Astrocyte (in vitro differentiated cells and primary cell): ENCODE measurements around the gene MAN1C1. TPM values are rescaled to one million over a fixed set of nuclear protein-coding genes. Genes with fewer than 3 reads are reported as not detected.
A peak's percentile ranks its signal among the peaks of the same experiment; 100 is the strongest.

Experiments
- DNase-seq: peaks from one replicate; pipeline ENCODE4 v3.0.0-alpha.2; 2010; ENCODE audit warnings: low read depth
- FAIRE-seq: peaks from 2 replicates; lab custom pipeline; 2011; peaks lifted over from hg19 to GRCh38; lab: Jason Lieb, UNC
- H2AFZ ChIP-seq: 2 replicates; pipeline ENCODE4 v1.6.0; 2012; ENCODE audit warnings: low read depth, low read length, inconsistent platforms
- H3K27ac ChIP-seq: 2 replicates; pipeline ENCODE4 v1.5.1; 2011; ENCODE audit warnings: low read depth, low read length, inconsistent platforms
- H3K27me3 ChIP-seq: 2 replicates; pipeline ENCODE4 v1.6.0; 2011; ENCODE audit warnings: low read length, inconsistent platforms; ENCODE audit not compliant: insufficient read depth
- H3K36me3 ChIP-seq: 2 replicates; pipeline ENCODE4 v1.5.1; 2011; ENCODE audit warnings: low read length, inconsistent platforms; ENCODE audit not compliant: insufficient read depth
- H3K4me1 ChIP-seq: 2 replicates; pipeline ENCODE4 v1.5.1; 2011; ENCODE audit warnings: low read length, inconsistent platforms; ENCODE audit not compliant: insufficient read depth
- H3K4me2 ChIP-seq: 2 replicates; pipeline ENCODE4 v1.6.0; 2012; ENCODE audit warnings: low read length, inconsistent platforms
- H3K4me3 ChIP-seq: 2 replicates; pipeline ENCODE4 v1.5.1; 2011; ENCODE audit warnings: low read depth, mild to moderate bottlenecking, low read length, inconsistent platforms; ENCODE audit not compliant: insufficient read depth
- H3K79me2 ChIP-seq: 2 replicates; pipeline ENCODE4 v1.6.0; 2012; ENCODE audit warnings: mild to moderate bottlenecking, low read length, inconsistent platforms; ENCODE audit not compliant: insufficient read depth
- H3K9ac ChIP-seq: 2 replicates; pipeline ENCODE4 v1.6.0; 2012; ENCODE audit warnings: mild to moderate bottlenecking, low read length, inconsistent platforms
- H3K9me3 ChIP-seq: 2 replicates; pipeline ENCODE4 v1.5.1; 2012; ENCODE audit warnings: low read depth, mild to moderate bottlenecking, low read length, inconsistent platforms; ENCODE audit not compliant: insufficient read depth
- H4K20me1 ChIP-seq: 2 replicates; pipeline ENCODE4 v1.6.0; 2012; ENCODE audit warnings: low read length, inconsistent platforms; ENCODE audit not compliant: insufficient read depth
- H3K27ac Mint-ChIP-seq: one replicate; pipeline ENCODE4 v1.8.0; 2021; ENCODE audit warnings: mild to moderate bottlenecking, mixed read lengths; ENCODE audit not compliant: unreplicated experiment
- H3K27me3 Mint-ChIP-seq: one replicate; pipeline ENCODE4 v1.8.0; 2021; ENCODE audit warnings: low read depth, mixed read lengths; ENCODE audit not compliant: unreplicated experiment
- H3K36me3 Mint-ChIP-seq: one replicate; pipeline ENCODE4 v1.8.0; 2021; ENCODE audit warnings: low read depth, mixed read lengths; ENCODE audit not compliant: unreplicated experiment
- H3K4me1 Mint-ChIP-seq: one replicate; pipeline ENCODE4 v1.8.0; 2021; ENCODE audit warnings: low read depth, mixed read lengths; ENCODE audit not compliant: unreplicated experiment
- H3K4me3 Mint-ChIP-seq: one replicate; pipeline ENCODE4 v1.8.0; 2021; ENCODE audit warnings: mild to moderate bottlenecking, moderate library complexity, mixed read lengths; ENCODE audit not compliant: unreplicated experiment
- H3K9me3 Mint-ChIP-seq: one replicate; pipeline ENCODE4 v1.8.0; 2021; ENCODE audit warnings: mild to moderate bottlenecking, mixed read lengths; ENCODE audit not compliant: unreplicated experiment
- CTCF ChIP-seq: IDR thresholded peaks from 2 replicates; pipeline ENCODE4 v1.5.1; 2011; ENCODE audit warnings: low read depth, mild to moderate bottlenecking, inconsistent platforms, low read length, moderate library complexity; ENCODE audit not compliant: insufficient read depth
- EZH2 ChIP-seq: IDR thresholded peaks from 2 replicates; pipeline ENCODE4 v1.6.1; 2012; ENCODE audit warnings: mild to moderate bottlenecking, low read length, inconsistent platforms; ENCODE audit not compliant: insufficient read depth
- total RNA-seq: library from RNA; stranded (reverse); gene quantifications from 2 replicates; pipeline ENCODE4 v1.2.1, GENCODE V29; 2021

MAN1C1 gene
- total RNA-seq, 1 donor from 2014 or later, result 0.86 TPM

- Mint-ChIP-seq H3K9me3 (peaks cover 7% of the 10 kb centered on the region), H3K4me3 (no peak overlapping the region), H3K27ac (no peak overlapping the region), H3K4me1 (no peaks in the 10 kb centered on the region), H3K27me3 (peaks cover 59% of the 10 kb centered on the region), H3K36me3 (peaks cover 3% of the 10 kb centered on the region)
- H3K27me3 ChIP-seq, result peaks cover 22% of the 10 kb centered on the region
- FAIRE-seq (no peak), DNase-seq (no peak)
- no peak overlapping the region for H3K9ac ChIP-seq
- H3K36me3 ChIP-seq, result no peaks in the 10 kb centered on the region
- peaks cover 3% of the 10 kb centered on the region for H3K9me3 ChIP-seq
- H4K20me1 ChIP-seq, result no peaks in the 10 kb centered on the region
- H3K4me1 ChIP-seq, result no peaks in the 10 kb centered on the region
- H3K4me2 ChIP-seq, result no peak overlapping the region
- no peak overlapping the region for H3K4me3 ChIP-seq
- no peak overlapping the region for H3K27ac ChIP-seq
- TF ChIP-seq EZH2 (no peak), CTCF (no peak)
- H3K79me2 ChIP-seq, result no peaks in the 10 kb centered on the region
- H2AFZ ChIP-seq, result no peak overlapping the region
Measured at GRCh38 chr1:25739341-25739740, 122.8 kb downstream of the MAN1C1 start.

GRCh38 chr1:25740071-25740470, 123.5 kb downstream of the MAN1C1 start:
- TF ChIP-seq CTCF (no peak), EZH2 (no peak)
- H3K4me1 ChIP-seq, result no peaks in the 10 kb centered on the region
- Mint-ChIP-seq H3K4me1 (no peaks in the 10 kb centered on the region), H3K4me3 (peak overlapping the region; percentile 8), H3K9me3 (peaks cover 7% of the 10 kb centered on the region), H3K27ac (no peak overlapping the region), H3K27me3 (peaks cover 56% of the 10 kb centered on the region), H3K36me3 (no peaks in the 10 kb centered on the region)
- H3K9me3 ChIP-seq, result peaks cover 3% of the 10 kb centered on the region
- H3K27me3 ChIP-seq, result peaks cover 20% of the 10 kb centered on the region
- H3K4me3 ChIP-seq, result no peak overlapping the region
- H3K4me2 ChIP-seq, result no peak overlapping the region
- no peak overlapping the region for H3K9ac ChIP-seq
- no peak overlapping the region for H3K27ac ChIP-seq
- H4K20me1 ChIP-seq, result no peaks in the 10 kb centered on the region
- DNase-seq (no peak), FAIRE-seq (no peak)
- no peaks in the 10 kb centered on the region for H3K36me3 ChIP-seq
- no peaks in the 10 kb centered on the region for H3K79me2 ChIP-seq
- H2AFZ ChIP-seq, result no peak overlapping the region

GRCh38 chr1:25742316-25742715, 125.7 kb downstream of the MAN1C1 start:
- Mint-ChIP-seq H3K4me1 (no peaks in the 10 kb centered on the region), H3K4me3 (no peak overlapping the region), H3K9me3 (peaks cover 7% of the 10 kb centered on the region), H3K27me3 (peaks cover 43% of the 10 kb centered on the region), H3K36me3 (no peaks in the 10 kb centered on the region), H3K27ac (no peak overlapping the region)
- TF ChIP-seq CTCF (no peak), EZH2 (no peak)
- H3K36me3 ChIP-seq, result no peaks in the 10 kb centered on the region
- peaks cover 3% of the 10 kb centered on the region for H3K9me3 ChIP-seq
- H3K4me1 ChIP-seq, result no peaks in the 10 kb centered on the region
- H3K79me2 ChIP-seq, result no peaks in the 10 kb centered on the region
- no peaks in the 10 kb centered on the region for H4K20me1 ChIP-seq
- DNase-seq (no peak), FAIRE-seq (no peak)
- no peak overlapping the region for H3K4me3 ChIP-seq
- no peak overlapping the region for H2AFZ ChIP-seq
- H3K4me2 ChIP-seq, result no peak overlapping the region
- no peak overlapping the region for H3K27ac ChIP-seq
- H3K27me3 ChIP-seq, result peaks cover 10% of the 10 kb centered on the region
- no peak overlapping the region for H3K9ac ChIP-seq
